Measurements from ENCODE around the gene PKP1.

Gene PKP1

GRCh38 chr1:201312298-201312697, 29.0 kb downstream of the PKP1 start:
- no peak for TF ChIP-seq ZFX (IDR thresholded peaks at IDR 0.05)
- TF ChIP-seq CTCF (conservative IDR thresholded peaks at IDR 0.05), result no peak
- H3K27ac ChIP-seq, result no peak overlapping the region

DNA sequence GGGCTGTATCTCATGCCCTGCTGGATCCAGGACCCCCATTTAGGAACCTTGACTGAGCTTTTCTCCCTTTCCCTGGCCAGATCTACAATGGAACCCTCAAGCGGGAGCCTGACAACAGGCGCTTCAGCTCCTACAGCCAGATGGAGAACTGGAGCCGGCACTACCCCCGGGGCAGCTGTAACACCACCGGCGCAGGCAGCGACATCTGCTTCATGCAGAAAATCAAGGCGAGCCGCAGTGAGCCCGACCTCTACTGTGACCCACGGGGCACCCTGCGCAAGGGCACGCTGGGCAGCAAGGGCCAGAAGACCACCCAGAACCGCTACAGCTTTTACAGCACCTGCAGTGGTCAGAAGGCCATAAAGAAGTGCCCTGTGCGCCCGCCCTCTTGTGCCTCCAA, 29.8 kb downstream of the PKP1 start:
- no peak overlapping the region for H3K27ac ChIP-seq
- TF ChIP-seq ZFX (IDR thresholded peaks at IDR 0.05), result no peak
- TF ChIP-seq CTCF (conservative IDR thresholded peaks at IDR 0.05), result no peak

DNA sequence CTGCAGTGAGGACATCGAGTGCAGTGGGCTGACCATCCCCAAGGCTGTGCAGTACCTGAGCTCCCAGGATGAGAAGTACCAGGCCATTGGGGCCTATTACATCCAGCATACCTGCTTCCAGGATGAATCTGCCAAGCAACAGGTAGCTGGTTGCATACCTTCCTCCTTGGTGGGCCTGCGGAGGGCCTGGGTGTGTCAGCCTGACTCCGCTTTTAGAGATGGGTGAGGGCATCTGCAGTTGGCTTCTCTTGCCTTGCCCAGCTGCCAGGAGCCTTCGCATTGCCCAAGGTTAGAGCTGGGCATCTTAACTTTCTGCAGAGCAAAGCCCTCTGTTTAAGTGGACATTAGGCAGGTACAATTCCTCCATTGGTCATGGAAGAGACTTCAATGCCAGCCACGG, 33.2 kb downstream of the PKP1 start:
- H3K27ac ChIP-seq, result no peak overlapping the region
- TF ChIP-seq ZFX (IDR thresholded peaks at IDR 0.05), result no peak
- TF ChIP-seq CTCF (conservative IDR thresholded peaks at IDR 0.05), result no peak

DNA sequence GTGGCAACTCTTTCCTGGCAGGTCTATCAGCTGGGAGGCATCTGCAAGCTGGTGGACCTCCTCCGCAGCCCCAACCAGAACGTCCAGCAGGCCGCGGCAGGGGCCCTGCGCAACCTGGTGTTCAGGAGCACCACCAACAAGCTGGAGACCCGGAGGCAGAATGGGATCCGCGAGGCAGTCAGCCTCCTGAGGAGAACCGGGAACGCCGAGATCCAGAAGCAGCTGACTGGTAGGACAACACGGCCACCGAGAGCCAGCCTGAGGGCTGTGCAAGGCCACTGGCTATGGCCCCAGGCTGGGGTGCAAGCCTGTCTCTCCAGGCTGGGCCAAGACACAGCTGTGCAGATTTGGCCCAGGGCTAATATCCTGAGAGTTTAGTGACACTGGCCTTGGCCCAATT, 34.2 kb downstream of the PKP1 start:
- H3K27ac ChIP-seq, result no peak overlapping the region
- TF ChIP-seq CTCF (conservative IDR thresholded peaks at IDR 0.05) (no peak), ZFX (IDR thresholded peaks at IDR 0.05) (no peak)

DNA sequence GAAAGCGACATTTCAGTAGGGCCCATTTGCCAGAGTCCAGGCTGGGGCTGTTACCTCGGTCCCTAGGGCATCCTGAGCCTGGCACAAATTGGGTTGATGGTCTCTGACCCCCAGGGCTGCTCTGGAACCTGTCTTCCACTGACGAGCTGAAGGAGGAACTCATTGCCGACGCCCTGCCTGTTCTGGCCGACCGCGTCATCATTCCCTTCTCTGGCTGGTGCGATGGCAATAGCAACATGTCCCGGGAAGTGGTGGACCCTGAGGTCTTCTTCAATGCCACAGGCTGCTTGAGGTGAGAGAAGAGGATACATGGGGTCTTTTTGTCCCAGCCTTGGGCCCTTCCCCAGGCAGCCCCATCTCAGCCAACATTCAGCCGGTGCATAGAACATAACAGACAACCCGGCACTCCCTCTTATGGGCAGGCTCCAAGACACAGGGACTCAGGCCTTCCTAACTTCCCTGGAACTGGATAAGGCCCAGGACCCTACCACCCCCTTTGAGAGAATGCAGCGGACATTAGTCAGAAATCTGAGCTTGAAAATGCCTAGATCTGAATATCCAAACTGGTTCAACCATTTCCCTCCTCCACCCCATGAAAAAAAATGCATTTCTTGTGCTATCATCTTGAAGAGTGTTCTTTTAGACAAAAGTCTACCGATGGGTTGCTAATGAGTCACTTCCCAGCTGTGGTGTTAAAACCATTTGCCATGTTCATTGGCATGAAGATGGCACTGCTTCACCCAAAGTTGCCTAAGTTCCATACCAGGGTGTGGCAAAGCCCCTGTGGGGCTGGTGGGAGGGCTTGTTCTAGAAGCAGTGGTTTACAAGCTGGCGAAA, 35.4 kb downstream of the PKP1 start:
- no peak overlapping the region for H3K27ac ChIP-seq
- no peak for TF ChIP-seq CTCF (conservative IDR thresholded peaks at IDR 0.05)
- no peak for TF ChIP-seq ZFX (IDR thresholded peaks at IDR 0.05)

DNA sequence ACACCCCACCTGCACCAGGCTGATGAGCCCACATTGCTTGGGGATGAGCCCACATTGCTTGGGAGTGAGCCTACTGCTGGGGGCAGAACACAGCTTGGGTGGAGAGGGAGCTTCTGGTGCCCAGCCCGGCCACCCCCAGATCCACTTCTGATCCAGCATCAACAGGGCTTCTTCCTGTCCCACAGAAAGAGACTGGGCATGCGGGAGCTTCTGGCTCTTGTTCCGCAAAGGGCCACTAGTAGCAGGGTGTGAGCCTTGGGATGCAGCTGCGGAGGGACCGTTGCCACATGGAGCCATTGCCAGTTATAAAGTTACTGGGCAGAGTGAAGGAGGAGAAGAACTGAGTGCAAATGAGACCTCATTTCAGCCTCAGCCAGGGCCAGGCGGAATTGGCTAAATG, 36.3 kb downstream of the PKP1 start:
- no peak for TF ChIP-seq CTCF (conservative IDR thresholded peaks at IDR 0.05)
- no peak overlapping the region for H3K27ac ChIP-seq

DNA sequence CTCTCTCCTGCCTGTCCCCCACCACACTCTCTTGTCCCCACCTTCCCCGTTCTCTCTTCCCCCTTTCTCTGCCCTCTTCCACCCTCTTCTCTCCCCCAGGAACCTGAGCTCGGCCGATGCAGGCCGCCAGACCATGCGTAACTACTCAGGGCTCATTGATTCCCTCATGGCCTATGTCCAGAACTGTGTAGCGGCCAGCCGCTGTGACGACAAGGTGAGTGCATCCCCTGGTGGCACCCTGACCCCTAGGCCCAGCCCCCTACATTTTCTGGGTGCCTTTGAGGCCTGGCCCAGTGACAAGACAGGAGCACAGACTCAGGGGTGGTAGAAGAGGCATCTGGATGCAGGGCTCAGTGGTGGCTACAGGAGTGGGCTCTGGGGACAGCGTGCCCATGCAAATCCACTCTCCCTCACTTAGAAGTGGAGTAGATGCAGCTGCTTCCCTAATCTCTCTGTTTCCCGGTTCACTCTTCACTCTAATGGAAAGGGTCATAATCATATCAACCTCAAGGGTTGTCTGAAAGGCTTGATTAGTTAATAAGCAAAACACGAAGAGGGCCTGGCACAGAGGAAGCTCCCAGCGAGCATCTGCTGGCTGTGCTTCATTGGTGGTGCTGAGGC, 37.0 kb downstream of the PKP1 start:
- no peak overlapping the region for H3K27ac ChIP-seq
- TF ChIP-seq ZFX (IDR thresholded peaks at IDR 0.05) (no peak), CTCF (conservative IDR thresholded peaks at IDR 0.05) (no peak)

Data from C4-2B (cell line).